Brain pericyte (primary cell): ENCODE measurements around the gene ZCCHC2.

Source experiments
- DNase-seq: peaks from one replicate; pipeline ENCODE4 v3.0.0-alpha.2; 2012; ENCODE audit warnings: low read depth, low spot score

The ZCCHC2 gene

DNA sequence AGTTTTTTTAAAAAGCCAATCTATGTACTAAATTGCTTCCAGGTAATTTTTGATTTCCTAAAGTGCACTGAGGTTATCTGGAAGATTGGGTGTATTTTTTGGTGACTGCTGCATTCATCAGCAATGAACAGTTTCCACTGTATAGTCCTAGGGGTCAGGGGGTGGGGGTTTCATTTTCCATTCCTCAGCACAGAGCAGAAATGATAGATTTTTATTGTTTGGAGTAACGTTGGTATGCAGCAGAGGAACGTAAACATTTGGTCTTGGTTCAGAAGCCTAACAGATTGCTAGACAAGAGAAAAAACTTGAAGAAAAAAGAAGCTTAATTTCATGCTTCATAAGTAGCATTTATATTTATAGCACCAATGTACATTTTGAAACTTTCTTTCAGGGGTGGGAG lies 54.9 kb downstream of the ZCCHC2 start:
- DNase-seq = no peak

DNA sequence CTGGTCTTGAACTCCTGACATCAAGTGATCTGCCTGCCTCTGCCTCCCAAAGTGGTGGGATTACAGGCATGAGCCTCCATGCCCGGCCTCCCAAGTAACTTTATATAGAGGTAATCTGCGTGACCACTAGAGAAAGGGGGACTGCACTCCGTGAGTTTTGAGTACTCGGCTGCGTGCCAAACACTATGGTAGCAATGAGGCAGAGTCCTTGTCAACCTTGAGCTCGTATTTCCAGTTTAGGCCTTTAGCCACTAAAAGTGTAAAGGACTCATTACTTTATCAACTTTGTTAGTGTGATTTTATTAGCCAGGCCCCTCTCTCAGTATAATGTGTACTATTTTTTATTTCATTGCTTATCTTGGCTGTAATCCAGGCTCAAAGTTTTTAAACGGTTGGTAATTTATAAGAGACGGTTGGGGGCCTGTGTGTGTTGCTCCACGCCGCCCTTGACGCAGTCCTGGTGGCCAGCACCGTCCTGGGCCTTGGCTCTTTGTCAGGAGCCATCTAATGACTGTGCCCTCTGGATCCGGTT lies 56.2 kb downstream of the ZCCHC2 start:
- DNase-seq = no peak

DNA sequence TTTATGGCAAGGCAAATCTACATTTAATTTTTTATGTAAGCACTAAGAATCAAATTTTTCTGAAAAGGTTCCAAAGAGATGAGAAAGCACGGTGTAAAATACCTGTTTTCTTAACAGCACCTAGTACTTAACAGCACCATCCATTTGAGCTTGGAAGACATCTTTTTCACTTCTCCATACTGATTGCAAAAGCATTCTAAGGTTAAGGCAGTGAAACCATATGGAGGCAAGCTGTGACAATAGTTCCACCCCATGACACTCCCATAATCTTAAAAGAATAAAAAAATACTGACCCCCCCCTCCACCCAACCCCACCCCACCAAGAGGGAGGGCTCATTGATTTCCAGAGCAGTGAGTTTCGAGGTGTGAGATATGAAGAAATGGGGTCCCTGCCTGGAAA lies 60.6 kb downstream of the ZCCHC2 start:
- no peak for DNase-seq

DNA sequence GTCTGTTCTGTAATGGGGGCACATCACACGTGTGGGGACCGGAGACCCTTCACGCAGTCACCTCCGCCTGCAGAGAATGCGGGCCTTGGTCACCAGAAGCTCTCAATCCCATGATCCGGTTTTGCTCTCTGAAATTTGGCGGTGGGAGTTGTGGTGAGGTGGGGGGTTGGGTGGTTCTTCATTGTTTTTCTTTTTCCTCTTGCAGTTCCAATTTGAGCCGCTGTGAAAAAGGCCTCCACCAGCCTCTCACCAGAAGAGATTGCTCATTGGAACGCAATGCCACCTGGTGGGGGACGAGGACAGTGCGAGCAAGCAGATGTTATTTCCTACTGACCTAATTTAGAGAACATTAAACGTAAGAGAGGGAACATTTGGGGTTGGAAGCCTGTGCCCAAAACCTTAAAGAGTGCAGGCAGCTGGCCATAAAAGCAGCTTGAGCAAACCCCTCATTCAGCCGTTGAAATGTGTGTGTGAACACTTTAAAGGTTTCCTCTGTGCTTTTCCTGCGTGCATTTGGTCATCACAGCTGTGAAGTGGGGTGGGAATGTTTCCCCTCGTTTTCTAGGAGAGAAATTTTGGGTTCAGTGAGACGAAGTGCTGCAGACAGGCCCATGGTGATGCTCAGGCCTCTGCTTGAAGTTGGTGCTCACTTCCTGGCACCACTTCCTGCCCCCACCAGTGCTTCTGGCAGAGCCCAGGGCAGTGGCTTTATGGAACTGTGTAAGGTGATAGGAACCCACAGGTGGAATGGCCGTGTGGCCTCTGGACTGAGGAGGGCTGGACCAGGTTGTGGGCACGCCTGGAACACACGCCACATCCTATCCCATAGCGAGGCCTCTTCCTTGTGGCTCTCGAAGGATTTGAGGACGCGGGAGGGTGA lies 61.7 kb downstream of the ZCCHC2 start:
- DNase-seq = peak; percentile 68

DNA sequence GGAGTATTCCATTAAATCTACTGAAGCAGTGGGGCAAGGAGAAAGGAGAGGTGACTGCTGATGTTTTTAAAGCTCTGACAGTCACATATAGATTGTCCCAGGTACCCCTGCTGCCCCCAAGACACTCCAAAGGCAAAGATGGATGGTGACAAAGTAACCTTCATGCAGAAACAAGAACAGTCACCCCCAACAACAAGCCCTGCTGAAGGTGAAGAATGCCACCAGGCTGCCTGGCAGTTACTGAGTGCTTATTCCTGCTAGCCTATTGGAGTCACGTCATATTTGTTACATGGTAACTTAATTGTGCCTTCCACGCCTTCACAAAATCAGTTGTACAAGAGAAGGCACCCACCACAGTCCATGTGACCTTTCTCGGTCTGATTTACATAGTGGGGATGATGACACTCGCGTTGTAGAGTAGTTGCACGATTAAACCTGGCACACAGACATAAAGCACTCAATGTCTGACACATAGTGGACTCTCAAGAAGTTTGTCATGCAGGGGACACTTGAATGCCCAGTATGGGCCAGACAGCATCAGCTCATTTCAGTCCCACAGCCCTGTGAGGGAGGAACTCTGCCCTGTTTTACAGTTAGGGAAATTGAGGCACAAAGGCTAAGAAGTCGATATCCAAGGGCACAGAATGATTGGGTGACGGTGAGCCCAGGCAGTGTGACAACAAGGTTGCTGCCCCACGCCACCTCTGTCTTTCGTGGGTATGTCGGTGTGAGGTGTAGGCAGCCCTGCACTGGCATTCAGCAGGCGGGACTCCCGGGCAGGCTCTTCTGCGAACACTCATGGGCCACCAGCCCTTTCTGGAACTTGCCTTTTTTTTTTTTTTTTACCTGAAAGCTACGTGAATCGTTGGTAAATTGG lies 62.7 kb downstream of the ZCCHC2 start:
- DNase-seq = no peak

DNA sequence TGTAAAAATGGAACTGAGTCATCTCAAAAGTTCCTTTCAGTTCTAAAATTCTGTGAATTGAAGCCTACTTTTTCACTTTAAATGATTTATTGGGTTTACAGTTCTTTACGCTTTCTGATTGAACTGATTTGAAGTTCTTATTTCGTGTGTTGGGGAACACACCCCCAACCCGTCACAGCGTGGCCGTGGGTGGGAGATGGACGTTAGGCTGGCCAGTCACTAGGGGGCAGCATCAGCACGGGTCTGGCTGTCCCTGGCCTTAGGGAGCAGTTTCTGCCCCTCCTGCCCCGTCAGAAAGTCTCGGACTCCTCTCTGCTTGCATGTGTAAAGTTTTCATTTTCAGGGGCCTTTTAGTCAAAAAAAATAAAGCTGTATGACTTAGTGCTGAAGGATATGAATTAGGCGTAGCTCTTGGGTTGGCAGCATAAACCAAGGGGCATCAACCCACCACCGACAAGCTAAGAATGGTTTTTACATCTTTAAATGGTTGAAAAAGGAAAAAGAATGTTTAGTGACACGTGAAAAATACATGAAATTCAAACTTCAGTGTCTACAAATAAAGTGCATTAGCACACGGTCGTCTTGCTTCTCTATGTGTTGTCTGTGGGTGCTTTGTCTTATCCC lies 63.4 kb downstream of the ZCCHC2 start:
- DNase-seq = peak; percentile 25

DNA sequence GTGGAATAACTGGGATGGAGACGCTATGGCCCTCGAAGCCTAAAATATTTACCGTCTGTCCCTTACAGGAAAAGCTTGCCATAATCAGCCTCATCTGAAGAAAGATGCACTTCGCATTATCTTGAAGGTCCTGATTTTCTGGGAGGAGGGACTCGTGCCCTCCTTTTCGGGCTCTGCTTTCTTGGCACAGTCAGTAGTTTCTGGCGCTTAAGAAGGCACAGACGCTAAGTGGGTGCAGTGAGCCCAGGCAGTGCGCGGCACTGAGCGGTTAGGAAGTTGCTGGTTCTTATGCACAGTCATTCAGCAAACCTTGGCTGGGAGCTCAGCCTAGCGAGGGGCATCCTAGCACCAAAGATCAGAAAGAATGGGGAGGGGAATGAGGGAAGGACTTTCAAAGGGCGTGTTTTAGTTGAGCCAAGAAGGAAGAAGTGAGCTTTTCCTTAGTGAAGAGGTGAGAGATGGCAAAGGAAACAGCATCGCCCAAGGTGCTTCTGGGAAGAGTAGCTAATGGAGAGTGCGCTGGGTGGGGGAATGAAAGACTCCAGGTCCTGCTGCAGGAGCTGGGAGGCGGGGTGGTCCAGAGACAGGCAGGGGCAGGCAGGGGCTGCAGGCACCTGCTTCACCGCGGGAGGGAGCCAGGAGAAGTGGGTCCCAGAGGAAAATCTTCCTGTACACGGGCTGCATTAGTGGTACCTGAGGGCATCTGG lies 64.1 kb downstream of the ZCCHC2 start:
- no peak for DNase-seq

DNA sequence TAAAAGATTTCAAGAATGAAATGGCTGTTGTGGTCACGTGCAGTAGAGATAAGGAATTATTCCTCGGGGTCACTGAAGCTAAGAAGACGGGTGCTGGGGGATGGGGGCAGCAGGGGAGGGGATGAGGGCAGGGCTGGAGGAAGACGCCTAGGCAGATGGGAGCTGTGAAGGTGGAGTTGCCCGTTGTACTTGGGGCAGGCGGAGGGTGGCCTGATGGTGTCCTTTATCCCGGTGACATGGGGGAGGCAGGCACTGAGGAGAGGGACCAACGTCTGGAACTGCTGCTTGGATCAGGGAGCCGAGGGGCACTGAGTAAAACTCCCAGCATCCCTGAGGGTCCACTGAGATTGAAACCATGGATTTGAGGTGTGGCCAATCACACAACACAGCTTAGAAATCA lies 64.9 kb downstream of the ZCCHC2 start:
- DNase-seq = no peak

DNA sequence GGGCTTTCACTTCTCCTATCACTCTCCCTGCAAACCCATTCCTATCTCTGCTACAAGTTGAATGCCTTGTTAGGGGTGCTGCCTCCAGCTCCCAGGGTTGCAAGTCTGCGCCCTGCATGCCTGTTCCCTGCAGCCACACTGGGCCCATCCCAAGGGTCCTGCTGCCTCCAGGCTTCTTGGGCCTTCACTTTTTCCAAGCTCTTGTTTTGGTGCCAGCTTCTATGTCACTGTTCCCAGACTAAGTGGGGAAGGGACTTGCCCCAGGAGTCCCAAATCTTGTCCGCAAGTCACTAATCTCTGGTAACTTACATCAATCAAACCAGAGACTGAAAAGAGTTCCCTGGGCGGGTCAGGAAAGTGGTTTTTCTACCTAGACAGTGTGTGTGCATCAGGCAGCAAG lies 65.4 kb downstream of the ZCCHC2 start:
- no peak for DNase-seq

DNA sequence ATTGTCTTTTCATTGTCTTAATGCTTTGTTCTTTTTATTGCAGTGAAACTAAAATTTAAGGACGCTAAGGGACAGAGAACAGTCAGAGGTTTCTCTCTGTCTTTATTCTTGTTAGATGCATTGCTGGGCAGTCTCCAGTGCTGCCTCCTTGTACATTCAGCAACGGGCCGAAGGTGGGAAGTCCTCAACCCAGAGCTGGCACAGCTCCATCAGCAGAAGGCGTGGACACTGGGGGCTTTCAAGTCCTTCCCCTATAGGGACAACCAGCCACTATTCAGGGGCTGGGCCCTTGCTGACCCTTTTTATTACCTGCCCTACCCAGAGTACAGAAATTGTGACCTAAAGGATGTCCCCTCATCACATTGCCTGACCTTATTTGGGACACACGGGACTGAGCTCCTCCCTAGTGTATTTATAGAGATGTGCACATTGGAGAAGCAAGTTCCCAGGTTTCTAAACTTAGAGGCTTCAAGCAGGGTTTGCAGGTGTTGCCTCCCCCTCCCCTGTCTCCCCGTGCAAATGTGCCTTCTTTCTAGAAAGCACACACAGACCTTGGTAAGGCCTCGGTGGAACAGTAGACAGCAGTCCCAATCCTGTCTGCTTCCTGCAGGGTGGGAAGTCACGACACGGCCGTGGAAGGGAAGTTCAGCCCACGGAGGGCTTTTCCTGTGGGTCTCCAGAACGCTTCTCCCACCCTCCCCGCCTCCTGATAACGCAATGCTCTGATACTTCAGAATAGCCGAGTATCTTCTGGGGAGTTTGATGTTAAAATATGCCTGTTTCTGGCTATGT lies 68.2 kb downstream of the ZCCHC2 start:
- no peak for DNase-seq

DNA sequence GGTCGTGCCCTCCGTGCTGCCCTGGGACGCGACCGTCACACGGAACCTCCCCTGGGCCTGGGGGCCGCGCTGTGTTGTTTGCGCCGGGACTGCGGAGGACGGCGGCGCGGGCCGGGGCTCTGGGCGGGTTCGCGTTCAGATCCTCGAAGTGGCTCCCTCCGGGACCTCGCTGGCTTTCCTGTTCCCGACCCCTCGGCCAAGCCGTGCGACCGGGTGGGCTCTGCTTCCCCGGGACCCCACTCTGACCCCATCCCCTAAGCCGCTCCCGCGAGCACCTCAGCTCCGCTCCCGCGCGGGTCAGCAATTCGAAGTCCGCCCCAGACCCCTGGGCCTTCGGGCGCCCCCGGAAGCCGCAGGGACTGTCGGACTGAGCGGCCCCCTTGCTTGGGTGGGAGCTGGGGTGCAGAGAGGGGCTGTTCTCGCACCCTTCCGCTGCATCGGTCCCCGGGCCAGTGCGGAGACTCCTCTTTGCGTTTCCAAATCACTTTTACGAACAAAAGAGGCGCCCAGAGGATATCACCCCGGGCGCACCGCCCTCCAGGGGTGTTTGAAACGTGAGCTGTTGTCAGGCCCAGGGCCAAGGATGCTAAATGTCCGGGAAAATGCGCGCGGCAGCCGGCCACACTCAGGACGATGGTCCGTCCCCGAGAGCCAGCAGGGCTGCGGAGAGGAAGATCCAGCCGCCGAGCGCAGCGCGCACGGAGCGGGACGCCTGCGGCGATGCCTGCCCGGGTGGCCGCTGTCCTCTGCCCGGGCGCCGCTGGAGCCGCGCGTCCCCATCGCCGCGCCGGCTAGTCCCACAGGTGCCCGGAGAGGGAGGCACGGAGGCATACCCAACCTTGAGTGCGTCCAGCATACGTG lies 73.5 kb downstream of the ZCCHC2 start:
- no peak for DNase-seq

DNA sequence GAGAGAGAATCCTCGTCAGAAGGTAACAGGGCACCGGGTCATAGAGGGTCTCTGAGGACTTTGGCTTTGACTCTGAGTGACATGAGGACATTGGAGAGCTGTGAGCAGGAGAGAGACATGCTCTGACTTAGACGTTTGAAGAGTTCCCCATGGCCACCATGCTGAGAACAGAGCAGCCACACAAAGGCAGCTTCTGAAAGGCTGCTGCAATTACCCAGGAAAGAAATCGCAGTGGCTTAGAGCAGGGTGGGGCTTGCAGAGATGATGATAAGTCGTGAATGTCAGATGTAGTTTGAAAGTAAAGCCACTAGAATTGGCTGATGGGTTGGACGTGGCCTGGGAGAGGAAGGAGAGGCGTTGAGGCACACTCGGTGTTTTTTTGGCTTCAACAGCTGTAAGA lies 79.0 kb downstream of the ZCCHC2 start:
- no peak for DNase-seq

DNA sequence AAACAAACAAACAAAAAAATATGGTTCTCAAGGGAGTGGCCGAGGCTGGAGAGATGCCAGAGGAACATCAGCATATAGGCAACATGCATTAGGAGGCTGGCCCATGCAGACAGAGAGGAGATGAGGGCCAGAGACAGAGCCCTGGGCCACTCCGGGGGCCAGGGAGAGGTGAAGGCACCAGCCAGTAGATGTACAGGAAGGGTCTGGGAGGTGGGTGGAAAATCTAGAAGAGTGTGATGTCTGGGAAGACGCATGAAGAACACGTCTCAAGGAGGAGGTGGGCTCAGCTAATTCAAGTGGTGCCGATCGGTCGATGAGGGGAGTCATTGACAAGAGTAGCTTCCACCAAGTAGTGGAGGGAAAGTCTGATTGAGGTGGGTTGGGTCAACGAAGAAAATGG lies 79.9 kb downstream of the ZCCHC2 start:
- no peak for DNase-seq

DNA sequence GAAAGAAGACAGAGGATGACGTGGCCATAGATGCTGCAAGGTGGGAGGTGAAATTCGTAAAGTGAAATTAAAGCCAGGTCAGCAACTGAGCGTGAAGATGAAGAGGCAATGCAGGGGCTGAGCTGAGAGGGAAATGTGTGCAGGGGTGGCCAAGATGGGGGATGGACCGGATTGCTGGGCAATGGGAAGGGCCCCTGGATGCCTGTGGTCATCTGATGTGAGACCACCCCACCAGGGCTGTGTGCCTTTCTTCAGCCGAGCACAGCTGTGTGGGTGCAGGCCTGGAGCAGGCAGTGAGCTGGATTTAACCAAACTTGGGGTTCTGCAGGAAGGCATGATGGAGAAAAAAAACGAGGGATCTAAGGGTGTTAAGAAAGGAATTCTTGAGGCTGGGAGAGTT lies 80.4 kb downstream of the ZCCHC2 start:
- no peak for DNase-seq

DNA sequence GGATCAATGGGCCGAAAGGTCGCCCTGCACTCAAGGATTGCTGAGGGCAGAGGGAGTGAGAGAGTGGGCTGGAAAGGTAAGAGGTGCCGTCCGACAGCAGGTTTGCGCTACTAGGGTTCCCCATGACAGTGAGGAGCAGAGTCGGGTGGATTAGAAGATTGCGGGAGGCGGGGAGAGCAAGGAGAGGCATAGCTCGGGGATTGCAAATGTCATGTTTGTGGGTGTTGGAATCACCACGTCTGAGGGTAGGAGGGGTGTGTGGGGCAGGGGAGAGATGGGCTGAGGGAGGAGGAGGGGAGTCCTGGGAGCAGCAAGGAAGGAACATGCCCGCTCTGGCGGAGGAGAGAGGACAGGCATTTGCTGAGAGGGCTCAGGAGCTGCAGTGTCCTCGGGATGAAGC lies 81.2 kb downstream of the ZCCHC2 start:
- DNase-seq = no peak

DNA sequence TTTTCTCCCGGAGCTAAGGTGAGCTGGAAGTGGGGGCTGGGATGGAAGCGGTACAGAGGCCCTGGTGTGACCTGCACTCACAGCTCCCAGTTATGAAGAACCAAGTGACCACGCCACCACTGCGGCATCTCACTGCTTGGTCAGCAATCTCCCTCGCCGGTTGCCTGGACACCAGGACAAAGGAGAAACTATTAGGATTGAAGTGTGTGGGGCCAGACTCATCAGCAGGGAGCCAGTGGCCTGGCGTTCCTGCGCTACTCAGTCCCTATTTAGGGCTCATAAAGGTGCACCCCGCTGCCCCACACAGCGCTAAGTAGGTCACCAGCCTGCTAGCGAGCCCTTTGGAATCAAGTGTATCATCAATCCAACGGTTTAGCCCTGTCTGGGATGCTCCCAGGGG lies 82.9 kb downstream of the ZCCHC2 start:
- no peak for DNase-seq

DNA sequence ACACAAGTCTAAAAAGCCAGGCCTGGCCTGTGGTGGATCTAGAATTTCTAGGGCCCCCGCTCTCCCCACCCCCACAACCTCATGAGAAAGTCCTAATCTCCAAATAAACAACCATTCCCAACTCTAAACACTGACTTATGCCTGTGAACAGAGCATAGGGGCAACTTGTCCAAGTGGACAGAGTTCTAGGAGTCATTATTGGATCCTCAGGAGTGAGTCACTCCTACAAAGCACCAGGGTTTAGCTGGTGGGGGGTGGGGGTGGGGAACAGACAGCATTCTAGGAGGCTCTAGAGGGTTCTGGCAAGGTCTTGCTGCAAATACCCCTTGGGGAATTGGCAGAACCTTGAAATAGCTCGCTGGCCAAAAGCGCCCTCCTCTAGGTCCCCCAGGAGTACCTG lies 83.3 kb downstream of the ZCCHC2 start:
- no peak for DNase-seq

DNA sequence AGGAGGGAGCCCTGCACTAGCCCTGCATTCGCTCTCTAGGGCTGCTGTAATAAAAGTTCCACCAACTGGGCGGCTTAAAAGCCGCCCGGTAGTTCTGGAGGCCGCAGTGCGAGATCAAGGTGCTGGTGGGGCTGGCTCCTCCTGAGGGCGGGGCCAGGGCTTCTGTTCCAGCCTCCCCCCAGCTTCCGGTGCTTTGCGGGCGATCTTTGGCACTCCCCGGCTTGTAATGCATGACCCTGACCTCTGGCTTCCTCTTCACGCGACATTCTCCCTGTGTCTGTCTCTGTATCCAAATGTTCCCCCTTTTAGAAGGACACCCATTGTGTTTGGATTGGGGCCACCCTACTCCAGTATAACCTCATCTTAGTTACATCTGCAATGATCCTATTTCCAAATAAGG lies 84.5 kb downstream of the ZCCHC2 start:
- no peak for DNase-seq

DNA sequence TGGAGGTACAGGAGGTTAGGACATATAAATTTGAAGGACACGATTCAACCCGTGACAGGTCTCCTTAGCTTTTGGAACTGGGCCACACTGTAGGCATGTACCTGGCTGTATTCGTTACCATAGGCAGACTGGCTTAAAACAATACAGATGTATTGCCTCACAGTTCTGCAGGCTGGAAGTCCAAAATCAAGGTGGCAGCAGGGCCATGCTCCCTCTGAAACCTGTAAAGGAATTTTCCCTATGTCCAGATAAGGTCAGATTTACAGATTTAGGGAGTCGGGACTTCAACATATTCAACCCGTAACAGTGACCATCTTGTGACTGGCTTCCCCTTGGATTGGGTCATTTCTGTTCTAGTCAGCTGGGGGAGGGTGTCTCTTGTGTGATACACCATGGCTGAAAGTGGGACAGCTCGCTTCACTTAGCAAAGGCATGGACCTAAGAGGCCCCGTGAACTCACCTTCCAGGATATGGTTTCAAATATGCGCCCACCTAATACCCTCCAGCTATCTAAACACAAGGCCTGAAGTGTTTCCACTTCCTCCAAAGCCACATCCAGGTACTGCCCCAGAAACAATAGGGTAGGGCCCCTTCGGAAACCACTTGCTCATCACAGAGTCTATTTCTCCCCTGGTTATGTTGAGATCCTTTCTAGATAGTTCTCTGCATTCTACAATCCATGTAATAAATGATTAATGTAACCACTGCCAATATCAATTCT lies 85.0 kb downstream of the ZCCHC2 start:
- no peak for DNase-seq
